CD14-positive monocyte (primary cell): Measurements from ENCODE around the gene AQP12B. TPM values are rescaled to one million over a fixed set of nuclear protein-coding genes. Genes with fewer than 3 reads are reported as not detected.

Experiments used
- DNase-seq, 3 donors: peaks; one replicate each; pipeline ENCODE4 v3.0.0-alpha.2; 2011 to 2022
- H2AFZ ChIP-seq: 2 replicates; pipeline ENCODE4 v1.6.0; 2012; ENCODE audit warnings: mild to moderate bottlenecking, low read depth, low read length, inconsistent platforms; ENCODE audit not compliant: insufficient read depth, poor library complexity, severe bottlenecking
- H3K27ac ChIP-seq, 2 donors: 1 replicate in 1 of 2; 2 replicates in 1 of 2; pipeline ENCODE4 v1.5.1; 2012 to 2013; ENCODE audit warnings: low read length in 2 of 2, control low read depth in 1 of 2, inconsistent platforms in 1 of 2, low read depth in 1 of 2, mild to moderate bottlenecking in 1 of 2
- H3K27me3 ChIP-seq, 2 donors: one replicate each; pipeline versions ENCODE4 v1.6.0 to v1.6.1; 2011 to 2013; ENCODE audit warnings: low read length in 2 of 2; ENCODE audit not compliant: control insufficient read depth in 2 of 2, insufficient read depth in 2 of 2
- H3K36me3 ChIP-seq, 2 donors: replicated peaks in 1 of 2; 1 replicate in 1 of 2; 2 replicates in 1 of 2; pipeline versions ENCODE4 v1.5.1 to v1.6.1; 2012 to 2013; ENCODE audit warnings: low read length in 2 of 2, control low read depth in 1 of 2, inconsistent platforms in 1 of 2, mild to moderate bottlenecking in 1 of 2; ENCODE audit not compliant: insufficient read depth in 2 of 2, control insufficient read depth in 1 of 2
- H3K4me1 ChIP-seq, 2 donors: 1 replicate in 1 of 2; 2 replicates in 1 of 2; pipeline versions ENCODE4 v1.5.1 to v1.6.1; 2012 to 2013; ENCODE audit warnings: low read length in 2 of 2, control low read depth in 1 of 2, inconsistent platforms in 1 of 2, mild to moderate bottlenecking in 1 of 2, moderate library complexity in 1 of 2; ENCODE audit not compliant: insufficient read depth in 2 of 2, control insufficient read depth in 1 of 2
- H3K4me2 ChIP-seq: replicated peaks from 2 replicates; pipeline ENCODE3; 2012; ENCODE audit warnings: low read length, moderate library complexity, mild to moderate bottlenecking; ENCODE audit not compliant: poor library complexity, severe bottlenecking; ENCODE audit errors: extremely low read depth
- H3K4me3 ChIP-seq, 3 experiments: fragments of 200-600 bp in 1 of 3; sonication (generic) in 1 of 3; replicated peaks in 1 of 3; 1 replicate in 2 of 3; 2 replicates in 1 of 3; pipeline ENCODE4 v1.5.1; 2011 to 2013; ENCODE audit warnings: low read length in 3 of 3, mild to moderate bottlenecking in 3 of 3, control low read depth in 2 of 3, low read depth in 2 of 3, inconsistent platforms in 1 of 3, moderate library complexity in 1 of 3
- H3K79me2 ChIP-seq: 2 replicates; pipeline ENCODE4 v1.6.0; 2012; ENCODE audit warnings: mild to moderate bottlenecking, control low read depth, inconsistent platforms, low read length, moderate library complexity; ENCODE audit not compliant: insufficient read depth
- H3K9ac ChIP-seq: 2 replicates; pipeline ENCODE4 v1.6.0; 2017; ENCODE audit warnings: low read length, mild to moderate bottlenecking; ENCODE audit not compliant: insufficient read depth, poor library complexity, severe bottlenecking
- H3K9me3 ChIP-seq, 2 donors: replicated peaks in 1 of 2; 1 replicate in 1 of 2; 2 replicates in 1 of 2; pipeline versions ENCODE4 v1.5.1 to v1.6.1; 2012 to 2013; ENCODE audit warnings: low read length in 2 of 2, control low read depth in 1 of 2; ENCODE audit not compliant: control insufficient read depth in 1 of 2, insufficient read depth in 1 of 2
- H4K20me1 ChIP-seq: 2 replicates; pipeline ENCODE4 v1.6.0; 2012; ENCODE audit warnings: mild to moderate bottlenecking, low read length, control low read depth, moderate library complexity; ENCODE audit not compliant: insufficient read depth
- H3K27ac Mint-ChIP-seq, 7 donors: one replicate each; pipeline ENCODE4 v1.8.0; 2020; ENCODE audit warnings: mild to moderate bottlenecking in 7 of 7, mixed read lengths in 7 of 7, moderate library complexity in 6 of 7, inconsistent platforms in 2 of 7
- H3K27me3 Mint-ChIP-seq, 3 donors: one replicate each; pipeline ENCODE4 v1.8.0; 2021 to 2022; ENCODE audit warnings: low read depth in 3 of 3, mild to moderate bottlenecking in 3 of 3, mixed read lengths in 3 of 3, moderate library complexity in 3 of 3, inconsistent platforms in 1 of 3
- H3K36me3 Mint-ChIP-seq, 2 donors: one replicate each; pipeline ENCODE4 v1.8.0; 2020; ENCODE audit warnings: mixed read lengths in 2 of 2, inconsistent platforms in 1 of 2, mild to moderate bottlenecking in 1 of 2
- H3K4me1 Mint-ChIP-seq: one replicate; pipeline ENCODE4 v1.8.0; 2020; ENCODE audit warnings: mild to moderate bottlenecking, mixed read lengths
- H3K4me3 Mint-ChIP-seq, 2 donors: one replicate each; pipeline ENCODE4 v1.8.0; 2020; ENCODE audit warnings: mild to moderate bottlenecking in 2 of 2, mixed read lengths in 2 of 2, moderate library complexity in 1 of 2
- H3K9me3 Mint-ChIP-seq, 7 donors: one replicate each; pipeline ENCODE4 v1.8.0; 2020 to 2022; ENCODE audit warnings: mixed read lengths in 7 of 7, mild to moderate bottlenecking in 6 of 7, moderate library complexity in 6 of 7, inconsistent platforms in 2 of 7
- CTCF ChIP-seq: fragments of 200-600 bp; IDR thresholded peaks from one replicate; pipeline ENCODE4 v1.8.0; 2022; ENCODE audit warnings: antibody characterized with exemption, mild to moderate bottlenecking
- WGBS: methylation state at CpG from one replicate; pipeline ENCODE4 v1.1.5; 2013; ENCODE audit warnings: missing lambda C conversion rate; ENCODE audit not compliant: insufficient coverage; 5-methylcytosine and 5-hydroxymethylcytosine counted together
- intact Hi-C, 2 donors: fragments of 100-400 bp; cut with micrococcal nuclease; formaldehyde crosslinking; loops; one replicate each; pipeline versions ENCODE4 v1.15.0 to v1.15.1; 2023
- polyA plus RNA-seq, 3 donors: library from polyadenylated mRNA; depleted of rRNA in 1 of 3; unstranded in 2 of 3; stranded (reverse) in 1 of 3; fragments of 300-500 nt in 2 of 3; fragments of >200 nt in 1 of 3; fragmentation: Illumina TruSeq in 2 of 3; gene quantifications; 1 replicate in 2 of 3; 2 replicates in 1 of 3; pipeline ENCODE4 v1.2.3, GENCODE V29; 2012 to 2021

AQP12B gene
- polyA plus RNA-seq, 3 donors = not detected

GRCh38 chr2:240635121-240635997, 47.3 kb downstream of the AQP12B start:
- Histone ChIP-seq H3K27me3 (no peaks in the 10 kb centered on the region), H3K36me3 (peaks cover 13 to 18% of the 10 kb centered on the region in 2 donors), H3K4me1 (peaks cover 8 to 20% of the 10 kb centered on the region in 2 donors), H3K4me2 (no peak overlapping the region), H4K20me1 (peaks cover under 1% of the 10 kb centered on the region), H3K9me3 (peaks cover 12 to 20% of the 10 kb centered on the region in 2 donors), H3K79me2 (no peaks in the 10 kb centered on the region), H3K9ac (peak overlapping the region; percentile 4), H3K27ac (no peak overlapping the region), H2AFZ (no peak overlapping the region), H3K4me3 (no peak overlapping the region)
- peaks cover 9 to 25% of the 10 kb centered on the region in 2 donors for H3K36me3 Mint-ChIP-seq
- intact Hi-C loops = no loop called here
- no peak overlapping the region for H3K4me3 Mint-ChIP-seq
- peak in 1 of 3 donors; percentile 6 for DNase-seq
- TF ChIP-seq CTCF = no peak
- peaks cover 3 to 10% (median 7%) of the 10 kb centered on the region in 3 donors for H3K27me3 Mint-ChIP-seq
- H3K9me3 Mint-ChIP-seq = peaks cover 20 to 38% (median 33%) of the 10 kb centered on the region in 7 donors
- peaks cover 12% of the 10 kb centered on the region for H3K4me1 Mint-ChIP-seq
- H3K27ac Mint-ChIP-seq = peak overlapping the region in 1 of 7 donors; percentile 42
- WGBS = 96% methylated on average over 6 of the region's 6 CpGs

- H4K20me1 ChIP-seq = peaks cover 6% of the 10 kb centered on the region
- peak in 1 of 3 donors; percentile 3 for DNase-seq
- peaks cover 14 to 28% of the 10 kb centered on the region in 2 donors for H3K4me1 ChIP-seq
- H3K9me3 Mint-ChIP-seq = peaks cover 20 to 33% (median 26%) of the 10 kb centered on the region in 7 donors
- peaks cover 12 to 20% of the 10 kb centered on the region in 2 donors for H3K9me3 ChIP-seq
- peaks cover 4% of the 10 kb centered on the region for H3K79me2 ChIP-seq
- H3K4me1 Mint-ChIP-seq = peaks cover 15% of the 10 kb centered on the region
- TF ChIP-seq CTCF = no peak
- H3K27me3 Mint-ChIP-seq = peaks cover 0 to 4% (median 3%) of the 10 kb centered on the region in 3 donors
- H2AFZ ChIP-seq = no peak overlapping the region
- no peak overlapping the region for H3K27ac Mint-ChIP-seq
- H3K27ac ChIP-seq = no peak overlapping the region
- intact Hi-C loops = no loop called here
- 100% methylated on average over 1 of the region's 1 CpG for WGBS
- no peak overlapping the region for H3K9ac ChIP-seq
- H3K4me2 ChIP-seq = no peak overlapping the region
- H3K36me3 Mint-ChIP-seq = peaks cover 23 to 46% of the 10 kb centered on the region in 2 donors
- peaks cover 34 to 35% of the 10 kb centered on the region in 2 donors for H3K36me3 ChIP-seq
- no peak overlapping the region for H3K4me3 ChIP-seq
- H3K4me3 Mint-ChIP-seq = no peak overlapping the region
- no peaks in the 10 kb centered on the region for H3K27me3 ChIP-seq
These were observed 50.4 kb downstream of the AQP12B start for GRCh38 chr2:240632306-240632721.
